GM12878 (cell line): ENCODE results near the gene METTL16. TPM values are rescaled to one million over a fixed set of nuclear protein-coding genes. Genes with fewer than 3 reads are reported as not detected.

Experiments
- ATAC-seq: fragments of 200-7000 bp; cut with Tn5 transposase; 3 replicates; pipeline ENCODE4 v1.9.1; 2020; ENCODE audit warnings: mild to moderate bottlenecking, moderate library complexity
- BruUV-seq: library from RNA; stranded (reverse); fragments of 400-500 nt; replicated peaks from 2 replicates; lab custom pipeline; 2021; lab: Mats Ljungman, UMichigan
- CTCF ChIA-PET: fragments of 300-600 bp; sonication (Branson Sonifier 250); formaldehyde crosslinking; extraction: SDS; loops from one replicate; lab custom pipeline; 2021; ENCODE audit warnings: inconsistent platforms; lab: Yijun Ruan, JAX
- POLR2A ChIA-PET: fragments of 350-600 bp; formaldehyde crosslinking; extraction: SDS; loops from one replicate; lab custom pipeline; 2021; ENCODE audit warnings: inconsistent platforms; lab: Charles Lee
- RAD21 ChIA-PET: fragments of 300-600 bp; sonication (Branson Sonifier 250); formaldehyde crosslinking; loops from one replicate; lab custom pipeline; 2023; ENCODE audit warnings: antibody characterized with exemption; ENCODE audit not compliant: unreplicated experiment; lab: Charles Lee
- SMC1A ChIA-PET: fragments of 300-600 bp; sonication (Branson Sonifier 250); formaldehyde crosslinking; loops from one replicate; lab custom pipeline; 2023; ENCODE audit not compliant: unreplicated experiment, uncharacterized antibody; lab: Charles Lee
- DNase-seq: peaks from one replicate; pipeline ENCODE4 v3.0.0-alpha.2; 2011; ENCODE audit warnings: low read depth, low spot score
- FAIRE-seq: peaks from 3 replicates; lab custom pipeline; 2011; peaks lifted over from hg19 to GRCh38; lab: Jason Lieb, UNC
- H2AFZ ChIP-seq: 2 replicates; pipeline ENCODE4 v1.6.0; 2011; ENCODE audit warnings: low read depth, low read length, control low read depth; ENCODE audit not compliant: control insufficient read depth
- H3K27ac ChIP-seq: 2 replicates; pipeline ENCODE4 v1.5.1; 2011; ENCODE audit warnings: control low read depth; ENCODE audit not compliant: control insufficient read depth, insufficient read depth
- H3K27me3 ChIP-seq, 2 experiments: replicated peaks in 1 of 2; 2 replicates each; pipeline versions ENCODE4 v1.6.0 to v1.6.1; 2011; ENCODE audit warnings: low read length in 1 of 2; ENCODE audit not compliant: control insufficient read depth in 2 of 2, insufficient read depth in 2 of 2
- H3K36me3 ChIP-seq, 2 experiments: 2 replicates each; pipeline ENCODE4 v1.5.1; 2011; ENCODE audit warnings: low read length in 1 of 2; ENCODE audit not compliant: control insufficient read depth in 2 of 2, insufficient read depth in 2 of 2
- H3K4me1 ChIP-seq: 2 replicates; pipeline ENCODE4 v1.6.1; 2011; ENCODE audit warnings: mild to moderate bottlenecking, low read length, moderate library complexity, mixed read lengths; ENCODE audit not compliant: control insufficient read depth, insufficient read depth
- H3K4me2 ChIP-seq: 2 replicates; pipeline ENCODE4 v1.6.0; 2011; ENCODE audit warnings: control low read depth; ENCODE audit not compliant: control insufficient read depth, insufficient read depth
- H3K4me3 ChIP-seq: fragments of 200-600 bp; sonication (generic); 2 replicates; pipeline ENCODE4 v1.5.1; 2016
- H3K79me2 ChIP-seq: 2 replicates; pipeline ENCODE4 v1.6.0; 2011; ENCODE audit warnings: low read length; ENCODE audit not compliant: control insufficient read depth, insufficient read depth
- H3K9ac ChIP-seq: 2 replicates; pipeline ENCODE4 v1.8.0; 2011; ENCODE audit warnings: low read length, control low read depth, mixed read lengths; ENCODE audit not compliant: control insufficient read depth, insufficient read depth
- H3K9me3 ChIP-seq: replicated peaks from 3 replicates; pipeline ENCODE4 v1.5.1; 2011; ENCODE audit warnings: mild to moderate bottlenecking, low read length; ENCODE audit not compliant: control insufficient read depth, insufficient read depth
- H4K20me1 ChIP-seq: 2 replicates; pipeline ENCODE4 v1.6.0; 2011; ENCODE audit not compliant: control insufficient read depth, insufficient read depth
- CBX5 ChIP-seq: sonication (generic); IDR thresholded peaks from 2 replicates; pipeline ENCODE4 v1.6.1; 2016; ENCODE audit warnings: low read depth, moderate library complexity, mild to moderate bottlenecking, inconsistent platforms
- CREB1 ChIP-seq: IDR thresholded peaks from 2 replicates; pipeline ENCODE4 v1.6.1; 2012; ENCODE audit warnings: low read depth, mild to moderate bottlenecking, inconsistent platforms
- IKZF1 ChIP-seq: fragments of 450-650 bp; conservative IDR thresholded peaks from 2 replicates; pipeline ENCODE4 v1.6.1; 2017; ENCODE audit warnings: antibody characterized with exemption, mild to moderate bottlenecking
- LARP7 ChIP-seq: fragments of 450-650 bp; IDR thresholded peaks from 2 replicates; pipeline ENCODE4 v1.6.1; 2017; ENCODE audit warnings: mild to moderate bottlenecking
- NRF1 ChIP-seq: conservative IDR thresholded peaks from 2 replicates; pipeline ENCODE4 v1.6.1; 2011; ENCODE audit warnings: mild to moderate bottlenecking, low read depth, low read length, improper control_type of control experiment
- RBBP5 ChIP-seq: fragments of 200-600 bp; sonication (generic); conservative IDR thresholded peaks from 2 replicates; pipeline ENCODE4 v1.6.1; 2016
- SRF ChIP-seq, 2 experiments: IDR thresholded peaks; 2 replicates each; pipeline ENCODE4 v1.6.1; 2011; ENCODE audit warnings: low read depth in 2 of 2, low read length in 2 of 2, mild to moderate bottlenecking in 1 of 2, moderate library complexity in 1 of 2
- SUPT20H ChIP-seq: IDR thresholded peaks from 2 replicates; pipeline ENCODE4 v1.6.1; 2011; ENCODE audit warnings: low read depth, mild to moderate bottlenecking, low read length, moderate library complexity, borderline replicate concordance; ENCODE audit not compliant: control insufficient read depth
- ZBED1 ChIP-seq: IDR thresholded peaks from 2 replicates; pipeline ENCODE4 v1.6.1; 2016; ENCODE audit warnings: borderline replicate concordance
- ZBTB4 ChIP-seq: fragments of 450-650 bp; formaldehyde crosslinking; IDR thresholded peaks from 2 replicates; pipeline ENCODE4 v1.4.0; 2022; ENCODE audit warnings: mild to moderate bottlenecking, moderate library complexity
- ZZZ3 ChIP-seq: IDR thresholded peaks from 2 replicates; pipeline ENCODE4 v1.6.1; 2011; ENCODE audit warnings: low read depth; ENCODE audit not compliant: control insufficient read depth, insufficient read length
- WGBS: methylation state at CpG from one replicate; pipeline ENCODE4 v1.1.6; 2016; ENCODE audit warnings: low lambda C conversion rate; ENCODE audit not compliant: insufficient replicate concordance, insufficient coverage; ENCODE audit errors: missing lambda C conversion rate; 5-methylcytosine and 5-hydroxymethylcytosine counted together
- in situ Hi-C: fragments of 300-500 bp; cut with MboI; formaldehyde crosslinking; loops from 9 replicates; pipeline ENCODE4 v1.14.3; 2018; ENCODE audit warnings: mixed read lengths
- intact Hi-C: fragments of 100-400 bp; cut with micrococcal nuclease; formaldehyde crosslinking; loops from one replicate; pipeline ENCODE4 v1.14.2; 2022; ENCODE audit not compliant: unreplicated experiment
- polyA plus RNA-seq, 11 experiments: library from polyadenylated mRNA; depleted of rRNA in 4 of 11; unstranded in 6 of 11; stranded (reverse) in 5 of 11; fragments of >200 nt; fragmentation: Nextera tagmentation in 4 of 11; fragmentation: Illumina TruSeq in 1 of 11; extraction: Ambion mirVana in 4 of 11; extraction: Trizol in 1 of 11; gene quantifications; 1 replicate in 1 of 11; 2 replicates in 10 of 11; pipeline versions ENCODE4 v1.2.1 to v1.2.3, GENCODE V29; 2011 to 2016; ENCODE audit warnings: inconsistent platforms in 2 of 11, missing spikeins in 2 of 11, low read depth in 1 of 11
- total RNA-seq, 4 experiments: library from RNA; depleted of rRNA in 3 of 4; stranded (reverse); fragments of >200 nt in 3 of 4; fragmentation: Illumina TruSeq in 1 of 4; extraction: Trizol in 1 of 4; gene quantifications; 2 replicates each; pipeline versions ENCODE4 v1.2.1 to v1.2.3, GENCODE V29; 2013 to 2021
- TF ChIP-seq, protein P1 (sequence below): fragments of 450-650 bp; IDR thresholded peaks from 2 replicates; pipeline ENCODE4 v1.6.1; 2017; ENCODE audit warnings: antibody characterized with exemption, mild to moderate bottlenecking, moderate library complexity

METTL16 gene
- total and polyA plus RNA-seq, 10 of the 15 experiments (the other 5 are each of a cell fraction or from before 2014, with no cell fraction given), result 15.6 to 34.3 (median 23.7) TPM

- 84% methylated on average over 16 of the region's 16 CpGs for WGBS
- intact Hi-C loops, result no loop called here
- in situ Hi-C loops, result no loop called here
Measured at GRCh38 chr17:2372681-2373080, 139.0 kb downstream of the METTL16 start.

DNA sequence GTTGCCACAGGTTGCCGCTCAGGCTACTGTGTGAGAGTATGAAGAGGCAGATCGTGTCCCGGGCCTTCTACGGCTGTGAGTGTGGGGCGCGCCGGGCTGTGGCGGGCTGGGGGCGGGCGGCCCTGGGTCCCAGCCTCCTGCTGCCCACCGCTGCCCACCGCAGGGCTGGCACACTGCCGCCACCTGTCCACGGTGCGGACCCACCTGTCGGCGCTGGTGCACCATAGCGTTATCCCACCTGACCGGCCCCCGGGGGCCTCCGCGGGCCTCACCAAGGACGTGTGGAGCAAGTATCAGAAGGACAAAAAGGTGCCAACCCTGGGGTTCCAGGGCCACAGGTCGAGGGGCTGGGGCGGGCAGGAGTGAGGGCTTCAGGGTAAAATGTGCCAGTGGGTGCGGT is 139.5 kb downstream of the METTL16 start:
- RAD21 ChIA-PET, result no interaction called here
- no peaks in the 10 kb centered on the region for H3K27me3 ChIP-seq
- no peaks in the 10 kb centered on the region for H3K79me2 ChIP-seq
- intact Hi-C loops, result no loop called here
- FAIRE-seq (no peak), ATAC-seq (no peak), DNase-seq (no peak)
- no peaks in the 10 kb centered on the region for H3K4me1 ChIP-seq
- POLR2A ChIA-PET, result no interaction called here
- SMC1A ChIA-PET, result no interaction called here
- H2AFZ ChIP-seq, result no peak overlapping the region
- no TSS peak for BruUV-seq
- CTCF ChIA-PET, result interaction anchor here (1.9 kb wide), 1 partner anchor 10 kb away, joined by 8 read pairs; no protein-coding TSS in a partner anchor
- no peak overlapping the region for H3K4me2 ChIP-seq
- in situ Hi-C loops, result no loop called here
- no peaks in the 10 kb centered on the region for H4K20me1 ChIP-seq
- no peaks in the 10 kb centered on the region for H3K9me3 ChIP-seq
- 94% methylated on average over 25 of the region's 26 CpGs for WGBS
- H3K27ac ChIP-seq, result no peak overlapping the region
- H3K9ac ChIP-seq, result no peak overlapping the region
- H3K4me3 ChIP-seq, result no peak overlapping the region
- H3K36me3 ChIP-seq, result no peaks in the 10 kb centered on the region; a peak in 2 of 4 replicates
- TF ChIP-seq ZZZ3 (no peak), ZBTB4 (CRISPR knock-in tag) (no peak), ZBED1 (no peak), IKZF1 (no peak), SUPT20H (no peak), CBX5 (no peak), RBBP5 (no peak), SRF (IDR thresholded peaks at IDR 0.05; ENCODE audit: low read depth in 2 of 2, low read length in 2 of 2) (no peak), CREB1 (no peak)
- TF ChIP-seq, protein P1, sequence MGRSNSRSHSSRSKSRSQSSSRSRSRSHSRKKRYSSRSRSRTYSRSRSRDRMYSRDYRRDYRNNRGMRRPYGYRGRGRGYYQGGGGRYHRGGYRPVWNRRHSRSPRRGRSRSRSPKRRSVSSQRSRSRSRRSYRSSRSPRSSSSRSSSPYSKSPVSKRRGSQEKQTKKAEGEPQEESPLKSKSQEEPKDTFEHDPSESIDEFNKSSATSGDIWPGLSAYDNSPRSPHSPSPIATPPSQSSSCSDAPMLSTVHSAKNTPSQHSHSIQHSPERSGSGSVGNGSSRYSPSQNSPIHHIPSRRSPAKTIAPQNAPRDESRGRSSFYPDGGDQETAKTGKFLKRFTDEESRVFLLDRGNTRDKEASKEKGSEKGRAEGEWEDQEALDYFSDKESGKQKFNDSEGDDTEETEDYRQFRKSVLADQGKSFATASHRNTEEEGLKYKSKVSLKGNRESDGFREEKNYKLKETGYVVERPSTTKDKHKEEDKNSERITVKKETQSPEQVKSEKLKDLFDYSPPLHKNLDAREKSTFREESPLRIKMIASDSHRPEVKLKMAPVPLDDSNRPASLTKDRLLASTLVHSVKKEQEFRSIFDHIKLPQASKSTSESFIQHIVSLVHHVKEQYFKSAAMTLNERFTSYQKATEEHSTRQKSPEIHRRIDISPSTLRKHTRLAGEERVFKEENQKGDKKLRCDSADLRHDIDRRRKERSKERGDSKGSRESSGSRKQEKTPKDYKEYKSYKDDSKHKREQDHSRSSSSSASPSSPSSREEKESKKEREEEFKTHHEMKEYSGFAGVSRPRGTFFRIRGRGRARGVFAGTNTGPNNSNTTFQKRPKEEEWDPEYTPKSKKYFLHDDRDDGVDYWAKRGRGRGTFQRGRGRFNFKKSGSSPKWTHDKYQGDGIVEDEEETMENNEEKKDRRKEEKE, result no peak

More at GRCh38 chr17:2372681-2373080, 139.0 kb downstream of the METTL16 start:
- ChIA-PET SMC1A (interaction anchor here (1.8 kb wide), 1 partner anchor 43 kb away, joined by 7 read pairs; no protein-coding TSS in a partner anchor), POLR2A (no interaction called here)
- no peak overlapping the region for H3K4me2 ChIP-seq
- H3K9ac ChIP-seq, result no peak overlapping the region
- no peak for TF ChIP-seq LARP7
- no peak for TF ChIP-seq NRF1
- TF ChIP-seq, all 136 proteins: peak for 0
- Histone ChIP-seq H3K4me3 (no peak overlapping the region), H3K79me2 (no peaks in the 10 kb centered on the region), H3K9me3 (no peaks in the 10 kb centered on the region), H3K4me1 (no peaks in the 10 kb centered on the region), H2AFZ (no peak overlapping the region), H3K27me3 (no peaks in the 10 kb centered on the region), H3K27ac (no peak overlapping the region), H4K20me1 (no peaks in the 10 kb centered on the region), H3K36me3 (no peaks in the 10 kb centered on the region; a peak in 2 of 4 replicates)
- CTCF ChIA-PET, result interaction anchor here (1.9 kb wide), 1 partner anchor 10 kb away, joined by 8 read pairs; no protein-coding TSS in a partner anchor
- no TSS peak for BruUV-seq
- FAIRE-seq, result no peak
- RAD21 ChIA-PET, result interaction anchor here (1.9 kb wide), 1 partner anchor 10 kb away, joined by 5 read pairs; no protein-coding TSS in a partner anchor
- no peak for DNase-seq
- ATAC-seq, result no peak
